Endothelial cell of umbilical vein (primary cell): Measurements from ENCODE around the gene NFIA. TPM values are rescaled to one million over a fixed set of nuclear protein-coding genes. Genes with fewer than 3 reads are reported as not detected.

ENCODE experiments used
- BruUV-seq: library from RNA; stranded (reverse); fragments of 400-500 nt; replicated peaks from 2 replicates; lab custom pipeline; 2021; lab: Mats Ljungman, UMichigan
- CTCF ChIA-PET: fragments of 300-600, 350-600 bp; sonication (Branson Sonifier 250); formaldehyde crosslinking; loops from one replicate; lab custom pipeline; 2021; ENCODE audit warnings: antibody characterized with exemption, inconsistent platforms; lab: Charles Lee
- POLR2A ChIA-PET: fragments of 300-600, 350-600 bp; sonication (Branson Sonifier 250); formaldehyde crosslinking; loops from one replicate; lab custom pipeline; 2021; ENCODE audit warnings: antibody characterized with exemption, inconsistent platforms; lab: Charles Lee
- DNase-seq: peaks from one replicate; pipeline ENCODE4 v3.0.0-alpha.2; 2011; ENCODE audit warnings: low read depth, low spot score
- FAIRE-seq: peaks from 2 replicates; lab custom pipeline; 2011; peaks lifted over from hg19 to GRCh38; lab: Jason Lieb, UNC
- H2AFZ ChIP-seq: 2 replicates; pipeline ENCODE4 v1.6.0; 2012; ENCODE audit warnings: low read depth, low read length, control low read depth, inconsistent platforms
- H3K27ac ChIP-seq: 2 replicates; pipeline ENCODE4 v1.5.1; 2011; ENCODE audit warnings: low read depth, mild to moderate bottlenecking, control low read depth, low read length, moderate library complexity; ENCODE audit not compliant: insufficient read depth
- H3K27me3 ChIP-seq, 2 experiments: 2 replicates each; pipeline versions ENCODE4 v1.6.0 to v1.6.1; 2011; ENCODE audit warnings: low read length in 2 of 2, mixed read lengths in 1 of 2; ENCODE audit not compliant: control insufficient read depth in 2 of 2, insufficient read depth in 2 of 2
- H3K36me3 ChIP-seq, 2 experiments: 2 replicates in 1 of 2; 3 replicates in 1 of 2; pipeline ENCODE4 v1.5.1; 2011; ENCODE audit warnings: low read length in 2 of 2, mild to moderate bottlenecking in 1 of 2, moderate library complexity in 1 of 2; ENCODE audit not compliant: control insufficient read depth in 2 of 2, insufficient read depth in 2 of 2; ENCODE audit errors: extremely low read depth in 1 of 2
- H3K4me1 ChIP-seq: 3 replicates; pipeline ENCODE4 v1.5.1; 2011; ENCODE audit warnings: mild to moderate bottlenecking, low read length; ENCODE audit not compliant: control insufficient read depth, insufficient read depth; ENCODE audit errors: extremely low read depth
- H3K4me2 ChIP-seq: 2 replicates; pipeline ENCODE4 v1.6.1; 2011; ENCODE audit warnings: low read length, control low read depth, mixed read lengths; ENCODE audit not compliant: insufficient read depth
- H3K4me3 ChIP-seq, 3 experiments: fragments of 200-600 bp in 1 of 3; sonication (generic), shearing (Covaris generic) in 1 of 3; replicated peaks in 1 of 3; 2 replicates each; pipeline ENCODE4 v1.5.1; 2011 to 2016; ENCODE audit warnings: control low read depth in 3 of 3, low read length in 3 of 3, mild to moderate bottlenecking in 2 of 3, inconsistent platforms in 1 of 3, low read depth in 1 of 3, moderate library complexity in 1 of 3; ENCODE audit not compliant: insufficient read depth in 1 of 3
- H3K79me2 ChIP-seq: 2 replicates; pipeline ENCODE4 v1.6.0; 2012; ENCODE audit warnings: low read length, inconsistent platforms; ENCODE audit not compliant: control insufficient read depth, insufficient read depth
- H3K9ac ChIP-seq: replicated peaks from 2 replicates; pipeline ENCODE3; 2011; ENCODE audit warnings: low read length, control low read depth; ENCODE audit not compliant: insufficient read depth; ENCODE audit errors: extremely low read depth
- H3K9me1 ChIP-seq: replicated peaks from 3 replicates; pipeline ENCODE4 v1.6.0; 2011; ENCODE audit warnings: mild to moderate bottlenecking, low read length; ENCODE audit not compliant: control insufficient read depth, insufficient read depth; ENCODE audit errors: extremely low read depth
- H3K9me3 ChIP-seq: replicated peaks from 2 replicates; pipeline ENCODE4 v1.5.1; 2012; ENCODE audit warnings: low read length, inconsistent platforms; ENCODE audit not compliant: control insufficient read depth, insufficient read depth
- H4K20me1 ChIP-seq: replicated peaks from 2 replicates; pipeline ENCODE3; 2011; ENCODE audit warnings: mild to moderate bottlenecking, low read length; ENCODE audit not compliant: control insufficient read depth, insufficient read depth; ENCODE audit errors: extremely low read depth
- EZH2 ChIP-seq: IDR thresholded peaks from 2 replicates; pipeline ENCODE4 v1.6.1; 2012; ENCODE audit warnings: borderline replicate concordance, low read depth, mild to moderate bottlenecking, moderate library complexity, low read length, inconsistent platforms; ENCODE audit not compliant: severe bottlenecking
- FOS ChIP-seq: IDR thresholded peaks from 2 replicates; pipeline ENCODE4 v1.6.1; 2011; ENCODE audit warnings: mild to moderate bottlenecking, low read length, moderate library complexity, borderline replicate concordance; ENCODE audit not compliant: insufficient read depth
- GATA2 ChIP-seq: IDR thresholded peaks from 2 replicates; pipeline ENCODE4 v1.7.0; 2011; ENCODE audit warnings: low read depth, mild to moderate bottlenecking, moderate library complexity, mixed read lengths, low read length; ENCODE audit not compliant: insufficient read length, insufficient read depth
- JUN ChIP-seq: IDR thresholded peaks from 2 replicates; pipeline ENCODE4 v1.6.1; 2011; ENCODE audit warnings: borderline replicate concordance, low read depth; ENCODE audit not compliant: insufficient read length, insufficient read depth
- MAX ChIP-seq: IDR thresholded peaks from 2 replicates; pipeline ENCODE4 v1.6.1; 2011; ENCODE audit not compliant: insufficient read depth, insufficient read length
- MYC ChIP-seq: IDR thresholded peaks from one replicate; pipeline ENCODE4 v1.6.1; 2011; ENCODE audit warnings: mild to moderate bottlenecking, low read depth, low read length
- POLR2A ChIP-seq: IDR thresholded peaks from 2 replicates; pipeline ENCODE4 v1.6.1; 2012; ENCODE audit warnings: low read depth, mild to moderate bottlenecking, control low read depth, low read length
- POLR2AphosphoS5 ChIP-seq: IDR thresholded peaks from 2 replicates; pipeline ENCODE4 v1.6.1; 2012; ENCODE audit warnings: low read depth, mild to moderate bottlenecking, control low read depth, low read length, moderate library complexity; ENCODE audit not compliant: insufficient read depth
- dilution Hi-C: fragments of 300-500 bp; cut with MboI; formaldehyde crosslinking; loops from one replicate; pipeline ENCODE4 v1.15.0; 2019; ENCODE audit warnings: low sequenced_read_pairs; ENCODE audit not compliant: extremely low pct_ligation_motif_present
- intact Hi-C: fragments of 100-400 bp; cut with micrococcal nuclease; formaldehyde crosslinking; loops from one replicate; pipeline ENCODE4 v1.10.0; 2022
- polyA plus RNA-seq, 4 experiments: library from polyadenylated mRNA; depleted of rRNA in 3 of 4; stranded (reverse) in 3 of 4; unstranded in 1 of 4; fragments of >200 nt; gene quantifications; 2 replicates each; pipeline versions ENCODE4 v1.2.1 to v1.2.3, GENCODE V29; 2011 to 2012; ENCODE audit warnings: missing spikeins in 1 of 4
- total RNA-seq: library from RNA; stranded (reverse); gene quantifications from 2 replicates; pipeline ENCODE4 v1.2.3, GENCODE V29; 2021
- TF ChIP-seq, protein P1 (sequence below), 2 donors: IDR thresholded peaks; 1 replicate in 1 of 2; 2 replicates in 1 of 2; pipeline ENCODE4 v1.5.1; 2011; ENCODE audit warnings: low read length in 2 of 2, mild to moderate bottlenecking in 2 of 2, moderate library complexity in 2 of 2, control low read depth in 1 of 2, inconsistent platforms in 1 of 2, low read depth in 1 of 2; ENCODE audit not compliant: insufficient read depth in 1 of 2; ENCODE audit errors: extremely low read depth in 1 of 2

The NFIA gene
- total and polyA plus RNA-seq, 2 donors (not counting 3 experiments of a cell fraction or from before 2014, with no cell fraction given): 25.5 to 47.0 TPM

GRCh38 chr1:61374156-61374555 is 291.8 kb downstream of the NFIA start:
- Histone ChIP-seq H3K9me3 (no peaks in the 10 kb centered on the region), H3K4me3 (no peak overlapping the region), H3K9ac (no peak overlapping the region), H2AFZ (no peak overlapping the region), H4K20me1 (no peaks in the 10 kb centered on the region), H3K9me1 (no peaks in the 10 kb centered on the region), H3K36me3 (no peaks in the 10 kb centered on the region), H3K4me2 (no peak overlapping the region), H3K79me2 (no peaks in the 10 kb centered on the region), H3K27ac (no peak overlapping the region), H3K27me3 (no peaks in the 10 kb centered on the region), H3K4me1 (peaks cover 11% of the 10 kb centered on the region)
- TF ChIP-seq JUN (no peak), POLR2A (no peak)
- dilution Hi-C loops: no loop called here
- no peak for DNase-seq
- BruUV-seq: no TSS peak
- CTCF ChIA-PET: interaction anchor here (1.0 kb wide), 1 partner anchor 16 kb away, joined by 4 read pairs; no protein-coding TSS in a partner anchor
- no peak for FAIRE-seq
- POLR2A ChIA-PET: no interaction called here
- intact Hi-C loops: no loop called here

DNA sequence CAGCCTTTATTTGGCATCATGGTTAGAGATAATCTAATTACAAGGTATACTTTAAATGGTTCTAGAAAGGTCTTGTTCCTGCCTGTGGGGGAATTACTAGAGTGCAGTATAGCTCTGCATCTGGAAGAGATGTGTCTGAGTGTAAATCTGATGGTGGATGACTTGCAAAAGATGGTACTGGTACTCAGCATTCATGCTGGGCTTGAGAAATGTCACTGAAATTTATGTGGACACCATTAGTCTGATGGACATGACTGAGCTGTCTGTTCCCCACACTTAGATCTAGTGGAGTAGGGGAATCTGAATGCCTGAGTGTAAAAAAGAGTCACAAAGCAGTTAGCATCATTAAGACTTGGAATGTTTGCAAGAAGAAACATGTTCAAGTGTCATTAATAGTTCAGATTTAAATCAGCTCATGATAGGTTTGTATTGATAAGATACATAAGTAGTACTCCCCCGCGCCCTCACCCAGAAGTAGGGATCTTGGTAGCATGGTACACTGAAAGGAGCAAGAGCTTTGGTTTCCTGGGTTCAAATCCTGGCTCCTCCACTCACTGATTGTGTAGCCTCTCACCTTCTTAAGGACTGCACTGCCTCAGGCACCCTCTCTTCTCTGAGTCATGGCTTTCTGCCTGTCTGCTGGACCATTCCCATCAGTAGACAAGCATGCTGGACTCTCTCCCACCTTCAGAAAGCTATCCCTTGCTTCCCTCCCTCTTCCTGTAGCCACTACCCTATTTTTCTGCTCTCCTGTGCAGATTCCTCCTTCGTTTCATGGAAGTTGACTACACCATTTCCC is 292.9 kb downstream of the NFIA start:
- dilution Hi-C loops: no loop called here
- Histone ChIP-seq H3K9me1 (no peaks in the 10 kb centered on the region), H3K27me3 (no peaks in the 10 kb centered on the region), H3K79me2 (no peaks in the 10 kb centered on the region), H2AFZ (no peak overlapping the region), H3K9ac (no peak overlapping the region), H3K27ac (no peak overlapping the region), H3K4me2 (no peak overlapping the region), H3K36me3 (no peaks in the 10 kb centered on the region), H3K4me3 (no peak overlapping the region), H3K4me1 (peaks cover 11% of the 10 kb centered on the region), H3K9me3 (no peaks in the 10 kb centered on the region), H4K20me1 (no peaks in the 10 kb centered on the region)
- DNase-seq (no peak), FAIRE-seq (no peak)
- intact Hi-C loops: no loop called here
- CTCF ChIA-PET: no interaction called here
- TF ChIP-seq MYC: no peak
- TF ChIP-seq POLR2A: no peak
- TF ChIP-seq GATA2: no peak
- no peak for TF ChIP-seq FOS
- no peak for TF ChIP-seq POLR2AphosphoS5
- no peak for TF ChIP-seq MAX
- TF ChIP-seq, protein P1, sequence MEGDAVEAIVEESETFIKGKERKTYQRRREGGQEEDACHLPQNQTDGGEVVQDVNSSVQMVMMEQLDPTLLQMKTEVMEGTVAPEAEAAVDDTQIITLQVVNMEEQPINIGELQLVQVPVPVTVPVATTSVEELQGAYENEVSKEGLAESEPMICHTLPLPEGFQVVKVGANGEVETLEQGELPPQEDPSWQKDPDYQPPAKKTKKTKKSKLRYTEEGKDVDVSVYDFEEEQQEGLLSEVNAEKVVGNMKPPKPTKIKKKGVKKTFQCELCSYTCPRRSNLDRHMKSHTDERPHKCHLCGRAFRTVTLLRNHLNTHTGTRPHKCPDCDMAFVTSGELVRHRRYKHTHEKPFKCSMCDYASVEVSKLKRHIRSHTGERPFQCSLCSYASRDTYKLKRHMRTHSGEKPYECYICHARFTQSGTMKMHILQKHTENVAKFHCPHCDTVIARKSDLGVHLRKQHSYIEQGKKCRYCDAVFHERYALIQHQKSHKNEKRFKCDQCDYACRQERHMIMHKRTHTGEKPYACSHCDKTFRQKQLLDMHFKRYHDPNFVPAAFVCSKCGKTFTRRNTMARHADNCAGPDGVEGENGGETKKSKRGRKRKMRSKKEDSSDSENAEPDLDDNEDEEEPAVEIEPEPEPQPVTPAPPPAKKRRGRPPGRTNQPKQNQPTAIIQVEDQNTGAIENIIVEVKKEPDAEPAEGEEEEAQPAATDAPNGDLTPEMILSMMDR (IDR thresholded peaks at IDR 0.05; ENCODE audit: extremely low read depth in 1 of 2, insufficient read depth in 1 of 2, low read depth in 1 of 2, low read length in 2 of 2): no peak
- no peak for TF ChIP-seq JUN
- TF ChIP-seq EZH2: no peak
- BruUV-seq: no TSS peak
- POLR2A ChIA-PET: no interaction called here
